NCI-H2107 (cell line): ENCODE results near the gene APPL2.
"Not testable (repeated sequence)": the region's sequence is repeated elsewhere in the genome, so short reads cannot be mapped to it uniquely, and the experiment has no call there.

Experiments used
- DNase-seq: peaks from one replicate; lab custom pipeline; 2025; lab: John Stamatoyannopoulos, UW

Gene APPL2

GRCh38 chr12:105192624-105193225 is 43.2 kb downstream of the APPL2 start:
- DNase-seq = no peak

- DNase-seq = no peak
Observed at GRCh38 chr12:105190530-105190929, 45.4 kb downstream of the APPL2 start.

- DNase-seq = no peak
Observed at GRCh38 chr12:105189293-105189692, 46.7 kb downstream of the APPL2 start.

GRCh38 chr12:105183976-105184375 is 52.0 kb downstream of the APPL2 start:
- not testable (repeated sequence) for DNase-seq

- not testable (repeated sequence) for DNase-seq
Observed at GRCh38 chr12:105183406-105183805, 52.6 kb downstream of the APPL2 start.

GRCh38 chr12:105179114-105179513 is 56.9 kb downstream of the APPL2 start:
- not testable (repeated sequence) for DNase-seq

GRCh38 chr12:105177208-105177607 is 58.8 kb downstream of the APPL2 start:
- no peak for DNase-seq

GRCh38 chr12:105175397-105175990 is 60.5 kb downstream of the APPL2 start:
- DNase-seq = no peak

- DNase-seq = no peak
Observed at GRCh38 chr12:105171691-105172436, 64.1 kb downstream of the APPL2 start.

GRCh38 chr12:105170139-105170538 is 65.8 kb downstream of the APPL2 start:
- no peak for DNase-seq

- DNase-seq = no peak
Observed at GRCh38 chr12:105168006-105168405, 68.0 kb downstream of the APPL2 start.

GRCh38 chr12:105167346-105167745 is 68.6 kb downstream of the APPL2 start:
- no peak for DNase-seq

GRCh38 chr12:105166736-105167135 is 69.2 kb downstream of the APPL2 start:
- DNase-seq = no peak

- DNase-seq = no peak
Observed at GRCh38 chr12:105164068-105164467, 71.9 kb downstream of the APPL2 start.

GRCh38 chr12:105162174-105162573 is 73.8 kb downstream of the APPL2 start:
- DNase-seq = no peak

GRCh38 chr12:105158876-105159275 is 77.1 kb downstream of the APPL2 start:
- no peak for DNase-seq

- no peak for DNase-seq
Observed at GRCh38 chr12:105157606-105158005, 78.4 kb downstream of the APPL2 start.

GRCh38 chr12:105156260-105156659 is 79.7 kb downstream of the APPL2 start:
- no peak for DNase-seq

GRCh38 chr12:105142259-105142658 is 93.7 kb downstream of the APPL2 start:
- no peak for DNase-seq

- DNase-seq = no peak
Observed at GRCh38 chr12:105141320-105141922, 94.6 kb downstream of the APPL2 start.

- DNase-seq = no peak
Observed at GRCh38 chr12:105138248-105138647, 97.7 kb downstream of the APPL2 start.
